PC-3 (cell line): ENCODE data around the gene TLN1. TPM values are rescaled to one million over a fixed set of nuclear protein-coding genes. Genes with fewer than 3 reads are reported as not detected.

Experiments
- ATAC-seq: fragments of 200-7000 bp; cut with Tn5 transposase; 2 replicates; pipeline ENCODE4 v1.9.1; 2020; ENCODE audit warnings: mild to moderate bottlenecking, moderate library complexity
- BruUV-seq: library from RNA; stranded (reverse); fragments of 400-500 nt; replicated peaks from 2 replicates; lab custom pipeline; 2021; lab: Mats Ljungman, UMichigan
- CTCF ChIA-PET: fragments of 300-600 bp; sonication (Branson Sonifier 250); formaldehyde crosslinking; loops from one replicate; lab custom pipeline; 2022; ENCODE audit warnings: antibody characterized with exemption; lab: Charles Lee
- POLR2A ChIA-PET: fragments of 300-600 bp; sonication (Branson Sonifier 250); formaldehyde crosslinking; loops from one replicate; lab custom pipeline; 2022; ENCODE audit warnings: antibody characterized with exemption; ENCODE audit not compliant: unreplicated experiment; lab: Charles Lee
- DNase-seq: peaks from one replicate; pipeline ENCODE4 v3.0.0-alpha.2; 2015
- H2AFZ ChIP-seq: fragments of 300-600 bp; sonication (generic); 2 replicates; pipeline ENCODE4 v1.6.0; 2016; ENCODE audit warnings: antibody characterized with exemption, low read length
- H3F3A ChIP-seq: fragments of 300-600 bp; sonication (generic); one replicate; pipeline ENCODE4 v1.6.0; 2017; ENCODE audit warnings: antibody characterized with exemption, low read length, control low read depth, mild to moderate bottlenecking; ENCODE audit not compliant: unreplicated experiment
- H3K27ac ChIP-seq: fragments of 300-600 bp; sonication (generic); 2 replicates; pipeline ENCODE4 v1.5.1; 2016; ENCODE audit warnings: mild to moderate bottlenecking, low read length
- H3K27me3 ChIP-seq: fragments of 300-600 bp; sonication (generic); 2 replicates; pipeline ENCODE4 v1.6.1; 2016; ENCODE audit warnings: low read length, mixed read lengths
- H3K36me3 ChIP-seq: fragments of 300-600 bp; sonication (generic); 2 replicates; pipeline ENCODE4 v1.6.1; 2016; ENCODE audit warnings: low read depth, mixed run types, low read length, mixed read lengths
- H3K4me1 ChIP-seq: fragments of 300-600 bp; sonication (generic); 2 replicates; pipeline ENCODE4 v1.5.1; 2016; ENCODE audit warnings: low read length; ENCODE audit not compliant: insufficient read depth
- H3K4me2 ChIP-seq: fragments of 300-600 bp; sonication (generic); 2 replicates; pipeline ENCODE4 v1.6.0; 2016; ENCODE audit warnings: low read length
- H3K4me3 ChIP-seq: fragments of 300-600 bp; sonication (generic); 2 replicates; pipeline ENCODE4 v1.5.1; 2016; ENCODE audit warnings: mild to moderate bottlenecking, low read length, mixed read lengths
- H3K79me2 ChIP-seq: fragments of 300-600 bp; sonication (generic); 2 replicates; pipeline ENCODE4 v1.6.1; 2017; ENCODE audit warnings: low read length, mixed read lengths
- H3K9ac ChIP-seq: fragments of 300-600 bp; sonication (generic); 2 replicates; pipeline ENCODE4 v1.6.0; 2016; ENCODE audit warnings: mild to moderate bottlenecking, low read length
- H3K9me2 ChIP-seq: fragments of 300-600 bp; sonication (generic); replicated peaks from 2 replicates; pipeline ENCODE4 v1.6.1; 2016; ENCODE audit warnings: mixed run types, low read length, mixed read lengths
- H3K9me3 ChIP-seq: fragments of 300-600 bp; sonication (generic); 2 replicates; pipeline ENCODE4 v1.6.1; 2016; ENCODE audit warnings: low read length, mixed read lengths
- H4K20me1 ChIP-seq: fragments of 300-600 bp; sonication (generic); 2 replicates; pipeline ENCODE4 v1.6.1; 2016; ENCODE audit warnings: low read length, mixed read lengths
- EZH2 ChIP-seq: fragments of 300-600 bp; sonication (generic); IDR thresholded peaks from one replicate; pipeline ENCODE4 v1.6.1; 2017; ENCODE audit warnings: antibody characterized with exemption, mild to moderate bottlenecking, low read length; ENCODE audit not compliant: unreplicated experiment
- EZH2phosphoT487 ChIP-seq: fragments of 300-600 bp; sonication (generic); IDR thresholded peaks from 2 replicates; pipeline ENCODE4 v1.6.1; 2018; ENCODE audit warnings: mild to moderate bottlenecking, antibody characterized with exemption, low read length, borderline replicate concordance
- intact Hi-C: fragments of 100-400 bp; cut with micrococcal nuclease; formaldehyde crosslinking; loops from 2 replicates; pipeline ENCODE4 v1.9.0; 2023
- total RNA-seq: library from RNA; depleted of rRNA; stranded (reverse); fragments of >200 nt; gene quantifications from 2 replicates; pipeline ENCODE4 v1.2.3, GENCODE V29; 2014
- TF ChIP-seq, protein P1 (sequence below): fragments of 300-600 bp; sonication (generic); conservative IDR thresholded peaks from 2 replicates; pipeline ENCODE4 v1.5.1; 2017; ENCODE audit warnings: antibody characterized with exemption, low read depth, mild to moderate bottlenecking, low read length

The TLN1 gene
- total RNA-seq, 1 experiment from 2014 or later: 118 TPM

DNA sequence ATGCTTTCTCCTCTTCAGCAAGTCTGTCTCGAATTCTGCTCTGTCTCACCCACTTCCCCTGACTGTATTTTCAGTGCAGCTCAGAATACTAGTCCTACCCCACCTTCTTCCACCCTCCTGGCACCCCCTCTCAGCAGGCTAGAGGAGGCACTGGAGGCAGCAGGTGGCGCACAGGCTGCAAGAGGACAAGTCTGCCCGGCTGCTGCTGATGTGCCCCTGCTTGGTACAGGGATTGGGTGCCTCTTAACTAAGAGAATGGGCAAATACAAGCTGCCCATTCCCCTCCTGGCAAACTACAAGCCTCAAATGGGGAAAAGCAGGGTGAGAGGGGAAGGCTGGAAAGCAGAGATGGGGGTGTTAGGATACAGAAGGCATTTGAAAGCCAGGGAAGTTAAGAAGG lies 5.1 kb downstream of the TLN1 start:
- TF ChIP-seq, protein P1, sequence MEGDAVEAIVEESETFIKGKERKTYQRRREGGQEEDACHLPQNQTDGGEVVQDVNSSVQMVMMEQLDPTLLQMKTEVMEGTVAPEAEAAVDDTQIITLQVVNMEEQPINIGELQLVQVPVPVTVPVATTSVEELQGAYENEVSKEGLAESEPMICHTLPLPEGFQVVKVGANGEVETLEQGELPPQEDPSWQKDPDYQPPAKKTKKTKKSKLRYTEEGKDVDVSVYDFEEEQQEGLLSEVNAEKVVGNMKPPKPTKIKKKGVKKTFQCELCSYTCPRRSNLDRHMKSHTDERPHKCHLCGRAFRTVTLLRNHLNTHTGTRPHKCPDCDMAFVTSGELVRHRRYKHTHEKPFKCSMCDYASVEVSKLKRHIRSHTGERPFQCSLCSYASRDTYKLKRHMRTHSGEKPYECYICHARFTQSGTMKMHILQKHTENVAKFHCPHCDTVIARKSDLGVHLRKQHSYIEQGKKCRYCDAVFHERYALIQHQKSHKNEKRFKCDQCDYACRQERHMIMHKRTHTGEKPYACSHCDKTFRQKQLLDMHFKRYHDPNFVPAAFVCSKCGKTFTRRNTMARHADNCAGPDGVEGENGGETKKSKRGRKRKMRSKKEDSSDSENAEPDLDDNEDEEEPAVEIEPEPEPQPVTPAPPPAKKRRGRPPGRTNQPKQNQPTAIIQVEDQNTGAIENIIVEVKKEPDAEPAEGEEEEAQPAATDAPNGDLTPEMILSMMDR: peak; percentile 32; the same call in 1 of the 2 replicates
- TF ChIP-seq EZH2: no peak
- no peak overlapping the region for H3K27ac ChIP-seq

DNA sequence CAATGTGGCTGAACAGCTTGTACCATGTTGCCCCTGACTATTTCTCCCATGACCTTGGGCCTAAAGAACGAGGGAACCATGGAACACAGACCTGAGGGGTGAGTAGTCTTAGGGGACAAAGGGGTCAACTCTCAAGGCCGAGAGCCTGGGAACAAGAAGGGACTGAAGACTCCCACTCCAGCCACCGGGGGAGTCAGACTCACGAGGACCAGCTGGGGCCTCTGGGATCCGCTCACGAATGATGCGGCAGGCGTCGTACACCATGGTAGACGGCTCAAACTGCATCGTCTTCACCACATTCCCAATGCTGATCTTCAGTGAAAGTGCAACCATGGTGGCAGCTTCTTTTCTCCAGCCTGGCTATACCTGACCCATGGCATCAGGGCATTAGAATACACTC lies 6.6 kb downstream of the TLN1 start:
- H3K79me2 ChIP-seq: peaks cover 41% of the 10 kb centered on the region
- no peaks in the 10 kb centered on the region for H3K9me2 ChIP-seq
- H3K4me1 ChIP-seq: peaks cover 31% of the 10 kb centered on the region
- no peak overlapping the region for H3K4me3 ChIP-seq
- no peak overlapping the region for H3K9ac ChIP-seq
- ATAC-seq (no peak), DNase-seq (no peak)
- no TSS peak for BruUV-seq
- H3K36me3 ChIP-seq: peaks cover 16% of the 10 kb centered on the region
- CTCF ChIA-PET: no interaction called here
- no peak overlapping the region for H3K27ac ChIP-seq
- TF ChIP-seq EZH2phosphoT487 (no peak), EZH2 (no peak)
- TF ChIP-seq, protein P1: no peak
- H4K20me1 ChIP-seq: no peaks in the 10 kb centered on the region
- no peaks in the 10 kb centered on the region for H3K9me3 ChIP-seq
- H3K4me2 ChIP-seq: no peak overlapping the region
- H2AFZ ChIP-seq: no peak overlapping the region
- no peaks in the 10 kb centered on the region for H3K27me3 ChIP-seq
- intact Hi-C loops: no loop called here
- POLR2A ChIA-PET: no interaction called here
- H3F3A ChIP-seq: no peaks in the 10 kb centered on the region

More for the DNA sequence above, 5.1 kb downstream of the TLN1 start:
- POLR2A ChIA-PET: no interaction called here
- no peaks in the 10 kb centered on the region for H3F3A ChIP-seq
- DNase-seq (peak; percentile 21), ATAC-seq (no peak)
- H3K4me1 ChIP-seq: peaks cover 42% of the 10 kb centered on the region
- no peaks in the 10 kb centered on the region for H3K9me2 ChIP-seq
- no peaks in the 10 kb centered on the region for H3K9me3 ChIP-seq
- no peak overlapping the region for H3K9ac ChIP-seq
- peaks cover 56% of the 10 kb centered on the region for H3K79me2 ChIP-seq
- no peak overlapping the region for H3K4me3 ChIP-seq
- CTCF ChIA-PET: interaction anchor here (0.6 kb wide), 1 partner anchor 69 kb away, joined by 3 read pairs; the partner anchor contains the start of genes CCDC107 and RMRP
- H4K20me1 ChIP-seq: no peaks in the 10 kb centered on the region
- BruUV-seq: no TSS peak
- no peak overlapping the region for H2AFZ ChIP-seq
- H3K36me3 ChIP-seq: peaks cover 3% of the 10 kb centered on the region; the same call in 1 of the 2 replicates
- H3K27me3 ChIP-seq: no peaks in the 10 kb centered on the region
- peak overlapping the region; percentile 90; the same call in 1 of the 2 replicates for H3K4me2 ChIP-seq
- intact Hi-C loops: no loop called here

DNA sequence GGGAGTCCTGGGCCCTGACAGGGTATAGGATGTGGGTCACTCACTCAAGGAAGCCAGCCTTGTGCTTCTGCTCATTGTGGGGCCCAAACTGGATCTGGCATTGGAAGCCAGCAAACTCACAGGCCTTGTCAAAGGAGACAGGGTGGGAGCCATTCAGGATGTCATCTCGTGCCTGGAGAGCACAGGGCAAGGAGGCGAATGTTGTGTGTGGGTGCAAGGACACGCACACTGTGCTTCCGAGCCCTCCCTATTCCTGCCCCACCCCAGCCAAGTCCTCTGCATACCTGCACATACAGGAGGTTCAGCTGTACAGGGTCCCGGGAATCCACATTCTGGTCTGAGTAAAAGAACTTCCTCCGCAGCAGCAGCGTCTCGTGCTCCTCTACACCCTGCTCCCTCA lies 8.1 kb downstream of the TLN1 start:
- ChIA-PET CTCF (no interaction called here), POLR2A (no interaction called here)
- no TSS peak for BruUV-seq
- Histone ChIP-seq H3F3A (no peaks in the 10 kb centered on the region), H3K27me3 (no peaks in the 10 kb centered on the region), H4K20me1 (no peaks in the 10 kb centered on the region), H3K4me3 (no peak overlapping the region), H3K4me2 (no peak overlapping the region), H3K79me2 (peaks cover 28% of the 10 kb centered on the region), H3K27ac (no peak overlapping the region), H2AFZ (no peak overlapping the region), H3K9me3 (no peaks in the 10 kb centered on the region), H3K9me2 (no peaks in the 10 kb centered on the region), H3K36me3 (peaks cover 23% of the 10 kb centered on the region), H3K9ac (no peak overlapping the region), H3K4me1 (peaks cover 22% of the 10 kb centered on the region)
- ATAC-seq: no peak
- DNase-seq: no peak
- intact Hi-C loops: no loop called here
- TF ChIP-seq EZH2 (no peak), EZH2phosphoT487 (no peak)
- TF ChIP-seq, protein P1: no peak
